Ishikawa (cell line): ENCODE results near the gene RPS5.

Experiments
- CEBPB ChIP-seq: IDR thresholded peaks from 2 replicates; pipeline ENCODE4 v1.6.1; 2012
- CREB1 ChIP-seq: IDR thresholded peaks from 2 replicates; pipeline ENCODE4 v1.6.1; 2012; ENCODE audit warnings: low read depth
- EGR1 ChIP-seq: IDR thresholded peaks from 2 replicates; pipeline ENCODE4 v1.6.1; 2012
- EP300 ChIP-seq: IDR thresholded peaks from 2 replicates; pipeline ENCODE4 v1.6.1; 2012; ENCODE audit warnings: borderline replicate concordance
- FOXM1 ChIP-seq: IDR thresholded peaks from 2 replicates; pipeline ENCODE4 v1.6.1; 2012; ENCODE audit warnings: low read depth, borderline replicate concordance
- RAD21 ChIP-seq: IDR thresholded peaks from 2 replicates; pipeline ENCODE4 v1.6.1; 2012; ENCODE audit warnings: low read depth
- TAF1 ChIP-seq: IDR thresholded peaks from 2 replicates; pipeline ENCODE4 v1.6.1; 2012; ENCODE audit warnings: low read depth, mild to moderate bottlenecking
- TCF12 ChIP-seq: IDR thresholded peaks from 2 replicates; pipeline ENCODE4 v1.6.1; 2012; ENCODE audit warnings: low read depth
- TEAD4 ChIP-seq: IDR thresholded peaks from 2 replicates; pipeline ENCODE4 v1.6.1; 2012
- YY1 ChIP-seq: IDR thresholded peaks from 2 replicates; pipeline ENCODE4 v1.6.1; 2012; ENCODE audit warnings: low read depth
- ZBTB7A ChIP-seq: IDR thresholded peaks from 2 replicates; pipeline ENCODE4 v1.6.1; 2012; ENCODE audit warnings: low read depth
- TF ChIP-seq, protein P1 (sequence below): IDR thresholded peaks from 2 replicates; pipeline ENCODE4 v1.6.1; 2012
- TF ChIP-seq, protein P2 (sequence below): IDR thresholded peaks from 2 replicates; pipeline ENCODE4 v1.6.1; 2012; ENCODE audit warnings: low read depth, mild to moderate bottlenecking
- TF ChIP-seq, protein P3 (sequence below): IDR thresholded peaks from 2 replicates; pipeline ENCODE4 v1.6.1; 2012

DNA sequence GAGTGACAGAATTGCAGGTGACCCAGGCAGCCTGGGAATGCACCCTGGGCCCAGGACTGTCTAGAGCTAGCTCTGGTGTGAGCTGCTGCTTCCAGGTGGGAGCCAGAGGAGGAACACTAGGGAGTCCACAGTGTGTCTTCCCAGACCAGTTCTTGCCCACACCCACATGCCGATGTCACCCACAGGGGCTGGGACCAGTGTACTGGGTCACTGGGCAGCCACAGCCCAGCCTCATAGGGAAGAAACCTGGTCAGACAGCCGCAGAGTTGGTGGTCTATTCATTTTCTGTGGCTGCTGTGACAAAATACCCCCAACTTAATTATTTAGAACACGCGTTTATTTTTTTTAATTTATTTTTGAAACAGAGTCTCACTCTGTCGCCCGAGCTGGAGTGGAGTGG, 11.5 kb downstream of the RPS5 start:
- TF ChIP-seq ZBTB7A (no peak), EP300 (no peak), YY1 (no peak), TEAD4 (no peak), TAF1 (no peak), TCF12 (no peak), EGR1 (no peak), CREB1 (no peak), RAD21 (no peak), FOXM1 (no peak), CEBPB (no peak)
- TF ChIP-seq, protein P1, sequence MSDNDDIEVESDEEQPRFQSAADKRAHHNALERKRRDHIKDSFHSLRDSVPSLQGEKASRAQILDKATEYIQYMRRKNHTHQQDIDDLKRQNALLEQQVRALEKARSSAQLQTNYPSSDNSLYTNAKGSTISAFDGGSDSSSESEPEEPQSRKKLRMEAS = no peak
- TF ChIP-seq, protein P2, sequence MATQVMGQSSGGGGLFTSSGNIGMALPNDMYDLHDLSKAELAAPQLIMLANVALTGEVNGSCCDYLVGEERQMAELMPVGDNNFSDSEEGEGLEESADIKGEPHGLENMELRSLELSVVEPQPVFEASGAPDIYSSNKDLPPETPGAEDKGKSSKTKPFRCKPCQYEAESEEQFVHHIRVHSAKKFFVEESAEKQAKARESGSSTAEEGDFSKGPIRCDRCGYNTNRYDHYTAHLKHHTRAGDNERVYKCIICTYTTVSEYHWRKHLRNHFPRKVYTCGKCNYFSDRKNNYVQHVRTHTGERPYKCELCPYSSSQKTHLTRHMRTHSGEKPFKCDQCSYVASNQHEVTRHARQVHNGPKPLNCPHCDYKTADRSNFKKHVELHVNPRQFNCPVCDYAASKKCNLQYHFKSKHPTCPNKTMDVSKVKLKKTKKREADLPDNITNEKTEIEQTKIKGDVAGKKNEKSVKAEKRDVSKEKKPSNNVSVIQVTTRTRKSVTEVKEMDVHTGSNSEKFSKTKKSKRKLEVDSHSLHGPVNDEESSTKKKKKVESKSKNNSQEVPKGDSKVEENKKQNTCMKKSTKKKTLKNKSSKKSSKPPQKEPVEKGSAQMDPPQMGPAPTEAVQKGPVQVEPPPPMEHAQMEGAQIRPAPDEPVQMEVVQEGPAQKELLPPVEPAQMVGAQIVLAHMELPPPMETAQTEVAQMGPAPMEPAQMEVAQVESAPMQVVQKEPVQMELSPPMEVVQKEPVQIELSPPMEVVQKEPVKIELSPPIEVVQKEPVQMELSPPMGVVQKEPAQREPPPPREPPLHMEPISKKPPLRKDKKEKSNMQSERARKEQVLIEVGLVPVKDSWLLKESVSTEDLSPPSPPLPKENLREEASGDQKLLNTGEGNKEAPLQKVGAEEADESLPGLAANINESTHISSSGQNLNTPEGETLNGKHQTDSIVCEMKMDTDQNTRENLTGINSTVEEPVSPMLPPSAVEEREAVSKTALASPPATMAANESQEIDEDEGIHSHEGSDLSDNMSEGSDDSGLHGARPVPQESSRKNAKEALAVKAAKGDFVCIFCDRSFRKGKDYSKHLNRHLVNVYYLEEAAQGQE = no peak
- TF ChIP-seq, protein P3, sequence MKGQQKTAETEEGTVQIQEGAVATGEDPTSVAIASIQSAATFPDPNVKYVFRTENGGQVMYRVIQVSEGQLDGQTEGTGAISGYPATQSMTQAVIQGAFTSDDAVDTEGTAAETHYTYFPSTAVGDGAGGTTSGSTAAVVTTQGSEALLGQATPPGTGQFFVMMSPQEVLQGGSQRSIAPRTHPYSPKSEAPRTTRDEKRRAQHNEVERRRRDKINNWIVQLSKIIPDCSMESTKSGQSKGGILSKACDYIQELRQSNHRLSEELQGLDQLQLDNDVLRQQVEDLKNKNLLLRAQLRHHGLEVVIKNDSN = no peak
